WTC11 (cell line): Measurements from ENCODE around the gene BBS9.

ENCODE experiments used
- ATF2 ChIP-seq: sonication (generic); formaldehyde crosslinking; IDR thresholded peaks from 2 replicates; pipeline ENCODE4 v1.8.1; 2022; ENCODE audit warnings: low read depth, missing genetic modification reagents, borderline replicate concordance
- CREM ChIP-seq: sonication (generic); formaldehyde crosslinking; IDR thresholded peaks from 2 replicates; pipeline ENCODE4 v1.8.1; 2022; ENCODE audit warnings: mild to moderate bottlenecking, missing genetic modification reagents, moderate library complexity
- ETV6 ChIP-seq: sonication (generic); formaldehyde crosslinking; IDR thresholded peaks from 2 replicates; pipeline ENCODE4 v1.8.1; 2022; ENCODE audit warnings: mild to moderate bottlenecking, missing genetic modification reagents
- MLX ChIP-seq: sonication (generic); formaldehyde crosslinking; IDR thresholded peaks from 2 replicates; pipeline ENCODE4 v1.8.1; 2023; ENCODE audit warnings: mild to moderate bottlenecking, missing genetic modification reagents, moderate library complexity
- TP53 ChIP-seq: sonication (generic); formaldehyde crosslinking; IDR thresholded peaks from 2 replicates; pipeline ENCODE4 v1.8.1; 2023; ENCODE audit warnings: mild to moderate bottlenecking, missing genetic modification reagents
- ZBTB21 ChIP-seq: sonication (generic); formaldehyde crosslinking; IDR thresholded peaks from 2 replicates; pipeline ENCODE4 v1.8.1; 2023; ENCODE audit warnings: mild to moderate bottlenecking, missing genetic modification reagents, borderline replicate concordance
- ZNF219 ChIP-seq: sonication (generic); formaldehyde crosslinking; IDR thresholded peaks from 2 replicates; pipeline ENCODE4 v1.8.0; 2023; ENCODE audit warnings: missing genetic modification reagents, mild to moderate bottlenecking, borderline replicate concordance
- ZNF263 ChIP-seq: sonication (generic); formaldehyde crosslinking; IDR thresholded peaks from 2 replicates; pipeline ENCODE4 v1.8.1; 2022; ENCODE audit warnings: low read depth, mild to moderate bottlenecking, moderate library complexity, missing genetic modification reagents
- ZNF416 ChIP-seq: fragments of 250-450 bp; sonication (Bioruptor Pico); IDR thresholded peaks from 2 replicates; pipeline ENCODE4 v1.9.0; 2021; ENCODE audit warnings: mild to moderate bottlenecking, inconsistent platforms
- ZNF423 ChIP-seq: fragments of 250-450 bp; sonication (Bioruptor Pico); IDR thresholded peaks from 2 replicates; pipeline ENCODE4 v2.1.2; 2022; ENCODE audit warnings: mild to moderate bottlenecking, moderate library complexity
- TF ChIP-seq, protein P1 (sequence below): sonication (generic); formaldehyde crosslinking; IDR thresholded peaks from 2 replicates; pipeline ENCODE4 v1.8.1; 2023; ENCODE audit warnings: mild to moderate bottlenecking, missing genetic modification reagents, borderline replicate concordance
- TF ChIP-seq, protein P2 (sequence below): fragments of 200-600 bp; IDR thresholded peaks from 2 replicates; pipeline ENCODE4 v1.8.0; 2022; ENCODE audit warnings: antibody characterized with exemption

GRCh38 chr7:33179519-33179918 lies 50.2 kb downstream of the BBS9 start:
- TF ChIP-seq, protein P1, sequence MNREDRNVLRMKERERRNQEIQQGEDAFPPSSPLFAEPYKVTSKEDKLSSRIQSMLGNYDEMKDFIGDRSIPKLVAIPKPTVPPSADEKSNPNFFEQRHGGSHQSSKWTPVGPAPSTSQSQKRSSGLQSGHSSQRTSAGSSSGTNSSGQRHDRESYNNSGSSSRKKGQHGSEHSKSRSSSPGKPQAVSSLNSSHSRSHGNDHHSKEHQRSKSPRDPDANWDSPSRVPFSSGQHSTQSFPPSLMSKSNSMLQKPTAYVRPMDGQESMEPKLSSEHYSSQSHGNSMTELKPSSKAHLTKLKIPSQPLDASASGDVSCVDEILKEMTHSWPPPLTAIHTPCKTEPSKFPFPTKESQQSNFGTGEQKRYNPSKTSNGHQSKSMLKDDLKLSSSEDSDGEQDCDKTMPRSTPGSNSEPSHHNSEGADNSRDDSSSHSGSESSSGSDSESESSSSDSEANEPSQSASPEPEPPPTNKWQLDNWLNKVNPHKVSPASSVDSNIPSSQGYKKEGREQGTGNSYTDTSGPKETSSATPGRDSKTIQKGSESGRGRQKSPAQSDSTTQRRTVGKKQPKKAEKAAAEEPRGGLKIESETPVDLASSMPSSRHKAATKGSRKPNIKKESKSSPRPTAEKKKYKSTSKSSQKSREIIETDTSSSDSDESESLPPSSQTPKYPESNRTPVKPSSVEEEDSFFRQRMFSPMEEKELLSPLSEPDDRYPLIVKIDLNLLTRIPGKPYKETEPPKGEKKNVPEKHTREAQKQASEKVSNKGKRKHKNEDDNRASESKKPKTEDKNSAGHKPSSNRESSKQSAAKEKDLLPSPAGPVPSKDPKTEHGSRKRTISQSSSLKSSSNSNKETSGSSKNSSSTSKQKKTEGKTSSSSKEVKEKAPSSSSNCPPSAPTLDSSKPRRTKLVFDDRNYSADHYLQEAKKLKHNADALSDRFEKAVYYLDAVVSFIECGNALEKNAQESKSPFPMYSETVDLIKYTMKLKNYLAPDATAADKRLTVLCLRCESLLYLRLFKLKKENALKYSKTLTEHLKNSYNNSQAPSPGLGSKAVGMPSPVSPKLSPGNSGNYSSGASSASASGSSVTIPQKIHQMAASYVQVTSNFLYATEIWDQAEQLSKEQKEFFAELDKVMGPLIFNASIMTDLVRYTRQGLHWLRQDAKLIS (CRISPR knock-in tag), result no peak
- TF ChIP-seq, protein P2, sequence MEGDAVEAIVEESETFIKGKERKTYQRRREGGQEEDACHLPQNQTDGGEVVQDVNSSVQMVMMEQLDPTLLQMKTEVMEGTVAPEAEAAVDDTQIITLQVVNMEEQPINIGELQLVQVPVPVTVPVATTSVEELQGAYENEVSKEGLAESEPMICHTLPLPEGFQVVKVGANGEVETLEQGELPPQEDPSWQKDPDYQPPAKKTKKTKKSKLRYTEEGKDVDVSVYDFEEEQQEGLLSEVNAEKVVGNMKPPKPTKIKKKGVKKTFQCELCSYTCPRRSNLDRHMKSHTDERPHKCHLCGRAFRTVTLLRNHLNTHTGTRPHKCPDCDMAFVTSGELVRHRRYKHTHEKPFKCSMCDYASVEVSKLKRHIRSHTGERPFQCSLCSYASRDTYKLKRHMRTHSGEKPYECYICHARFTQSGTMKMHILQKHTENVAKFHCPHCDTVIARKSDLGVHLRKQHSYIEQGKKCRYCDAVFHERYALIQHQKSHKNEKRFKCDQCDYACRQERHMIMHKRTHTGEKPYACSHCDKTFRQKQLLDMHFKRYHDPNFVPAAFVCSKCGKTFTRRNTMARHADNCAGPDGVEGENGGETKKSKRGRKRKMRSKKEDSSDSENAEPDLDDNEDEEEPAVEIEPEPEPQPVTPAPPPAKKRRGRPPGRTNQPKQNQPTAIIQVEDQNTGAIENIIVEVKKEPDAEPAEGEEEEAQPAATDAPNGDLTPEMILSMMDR, result no peak
- TF ChIP-seq MLX (CRISPR knock-in tag) (no peak), ZNF416 (CRISPR knock-in tag) (no peak), ZNF423 (CRISPR knock-in tag) (no peak), CREM (CRISPR knock-in tag) (no peak), ZNF263 (CRISPR knock-in tag) (no peak), ZBTB21 (CRISPR knock-in tag) (no peak), ZNF219 (CRISPR knock-in tag) (no peak), ATF2 (CRISPR knock-in tag) (no peak), TP53 (CRISPR knock-in tag) (no peak), ETV6 (CRISPR knock-in tag) (no peak)
